RWPE2 (cell line): ENCODE measurements around the gene CDH4.

Experiments used
- ATAC-seq: fragments of 200-7000 bp; cut with Tn5 transposase; 3 replicates; pipeline ENCODE4 v1.9.1; 2021; ENCODE audit warnings: low read depth
- DNase-seq: peaks from one replicate; pipeline ENCODE4 v3.0.0-alpha.2; 2020; ENCODE audit warnings: low spot score
- H3K27ac ChIP-seq: fragments of 450-650 bp; 2 replicates; pipeline ENCODE4 v1.5.1; 2017; ENCODE audit warnings: mild to moderate bottlenecking; ENCODE audit not compliant: poor library complexity, severe bottlenecking
- H3K27me3 ChIP-seq: fragments of 250-450 bp; sonication (Bioruptor Pico); 2 replicates; pipeline ENCODE4 v1.5.1; 2021; ENCODE audit warnings: mild to moderate bottlenecking, moderate library complexity; ENCODE audit not compliant: insufficient read depth, poor library complexity, severe bottlenecking
- H3K36me3 ChIP-seq: fragments of 250-450 bp; sonication (Bioruptor Pico); 2 replicates; pipeline ENCODE4 v1.5.1; 2020; ENCODE audit warnings: low read depth, mild to moderate bottlenecking, moderate library complexity
- H3K4me1 ChIP-seq: fragments of 250-450 bp; sonication (Bioruptor Pico); 2 replicates; pipeline ENCODE4 v1.5.1; 2021; ENCODE audit warnings: mild to moderate bottlenecking, moderate library complexity; ENCODE audit not compliant: insufficient read depth, poor library complexity, severe bottlenecking
- H3K4me3 ChIP-seq: fragments of 250-450 bp; sonication (Bioruptor Pico); 2 replicates; pipeline ENCODE4 v1.5.1; 2021; ENCODE audit warnings: mild to moderate bottlenecking, moderate library complexity; ENCODE audit not compliant: severe bottlenecking
- H3K9me3 ChIP-seq: fragments of 250-450 bp; sonication (Bioruptor Pico); 2 replicates; pipeline ENCODE4 v1.5.1; 2021; ENCODE audit warnings: mild to moderate bottlenecking, moderate library complexity; ENCODE audit not compliant: severe bottlenecking
- CTCF ChIP-seq: fragments of 450-650 bp; IDR thresholded peaks from one replicate; pipeline ENCODE4 v1.5.1; 2017; ENCODE audit warnings: mild to moderate bottlenecking, moderate library complexity; ENCODE audit not compliant: poor library complexity, severe bottlenecking

Gene CDH4

GRCh38 chr20:61391812-61392520, 139.9 kb downstream of the CDH4 start:
- peak overlapping the region; percentile 30 for H3K27ac ChIP-seq
- DNase-seq (no peak), ATAC-seq (peak; percentile 37)
- no peaks in the 10 kb centered on the region for H3K9me3 ChIP-seq
- H3K4me1 ChIP-seq, result peaks cover 20% of the 10 kb centered on the region
- no peaks in the 10 kb centered on the region for H3K36me3 ChIP-seq
- no peak for TF ChIP-seq CTCF
- H3K27me3 ChIP-seq, result no peaks in the 10 kb centered on the region
- H3K4me3 ChIP-seq, result no peak overlapping the region

GRCh38 chr20:61394088-61394799, 142.2 kb downstream of the CDH4 start:
- TF ChIP-seq CTCF, result no peak

GRCh38 chr20:61396262-61396848, 144.3 kb downstream of the CDH4 start:
- no peak for TF ChIP-seq CTCF
- DNase-seq (peak; percentile 73), ATAC-seq (no peak)
- H3K27me3 ChIP-seq, result no peaks in the 10 kb centered on the region
- H3K4me1 ChIP-seq, result peaks cover 3% of the 10 kb centered on the region
- no peaks in the 10 kb centered on the region for H3K36me3 ChIP-seq
- no peak overlapping the region for H3K4me3 ChIP-seq
- no peaks in the 10 kb centered on the region for H3K9me3 ChIP-seq
- H3K27ac ChIP-seq, result no peak overlapping the region

More at GRCh38 chr20:61394088-61394799, 142.2 kb downstream of the CDH4 start:
- peak; percentile 73 for DNase-seq
- ATAC-seq, result no peak
- Histone ChIP-seq H3K27me3 (no peaks in the 10 kb centered on the region), H3K4me1 (peaks cover 11% of the 10 kb centered on the region), H3K9me3 (no peaks in the 10 kb centered on the region), H3K36me3 (no peaks in the 10 kb centered on the region), H3K27ac (no peak overlapping the region), H3K4me3 (no peak overlapping the region)

- DNase-seq (peak; percentile 66), ATAC-seq (no peak)
- no peak overlapping the region for H3K4me3 ChIP-seq
- TF ChIP-seq CTCF, result no peak
- H3K4me1 ChIP-seq, result no peaks in the 10 kb centered on the region
- no peaks in the 10 kb centered on the region for H3K27me3 ChIP-seq
- H3K9me3 ChIP-seq, result no peaks in the 10 kb centered on the region
- no peak overlapping the region for H3K27ac ChIP-seq
- no peaks in the 10 kb centered on the region; the same call in 1 of the 2 replicates for H3K36me3 ChIP-seq
These were observed 145.1 kb downstream of the CDH4 start for GRCh38 chr20:61397146-61397545.
